Stomach (tissue), 9 donors: ENCODE results near the gene LRRC8C. TPM values are rescaled to one million over a fixed set of nuclear protein-coding genes. Genes with fewer than 3 reads are reported as not detected.
A peak's percentile ranks its signal among the peaks of the same experiment; 100 is the strongest.

Experiments used
- DNase-seq, 2 donors: peaks; one replicate each; pipeline versions ENCODE4 v3.0.0 to v3.0.0-alpha.2; 2013 to 2019
- H3K27ac ChIP-seq, 5 donors: fragments of 200-600 bp in 4 of 5; sonication (generic) in 4 of 5; one replicate each; pipeline ENCODE4 v1.5.1; 2013 to 2019; ENCODE audit warnings: mild to moderate bottlenecking in 1 of 5, moderate library complexity in 1 of 5
- H3K27me3 ChIP-seq, 3 donors: fragments of 200-600 bp; sonication (generic); one replicate each; pipeline ENCODE4 v1.5.1; 2017 to 2019; ENCODE audit warnings: mixed run types in 1 of 3
- H3K36me3 ChIP-seq, 4 donors: fragments of 200-600 bp; sonication (generic); 1 replicate in 3 of 4; 2 replicates in 1 of 4; pipeline ENCODE4 v1.5.1; 2016 to 2019
- H3K4me1 ChIP-seq, 4 donors: fragments of 200-600 bp; sonication (generic); one replicate each; pipeline ENCODE4 v1.5.1; 2016 to 2019
- H3K4me3 ChIP-seq, 4 donors: fragments of 200-600 bp; sonication (generic) in 3 of 4; one replicate each; pipeline ENCODE4 v1.5.1; 2016 to 2019; ENCODE audit warnings: mild to moderate bottlenecking in 1 of 4
- H3K9me3 ChIP-seq, 4 donors: fragments of 200-600 bp; sonication (generic); one replicate each; pipeline ENCODE4 v1.5.1; 2016 to 2019
- EP300 ChIP-seq: sonication (generic); formaldehyde crosslinking; IDR thresholded peaks from one replicate; pipeline ENCODE4 v1.6.1; 2017; ENCODE audit warnings: antibody characterized with exemption
- POLR2A ChIP-seq, 4 donors: fragments of 450-650 bp; IDR thresholded peaks; one replicate each; pipeline ENCODE4 v1.6.1; 2016; ENCODE audit warnings: antibody characterized with exemption in 4 of 4, control low read depth in 2 of 4, mild to moderate bottlenecking in 1 of 4, moderate library complexity in 1 of 4
- POLR2AphosphoS5 ChIP-seq, 3 donors: sonication (generic); formaldehyde crosslinking; IDR thresholded peaks; one replicate each; pipeline ENCODE4 v1.6.1; 2016; ENCODE audit warnings: antibody characterized with exemption in 3 of 3
- WGBS, 5 donors: extraction: QIAGEN DNeasy Blood & Tissue Kit in 3 of 5; methylation state at CpG; one replicate each; pipeline versions ENCODE4 v1.1.5 to v1.1.7; 2013 to 2018; 5-methylcytosine and 5-hydroxymethylcytosine counted together
- intact Hi-C: fragments of 100-400 bp; cut with DNase I; formaldehyde crosslinking; loops from one replicate; pipeline ENCODE4 v1.15.1; 2023; ENCODE audit warnings: low total_unique reads
- polyA plus RNA-seq, 3 donors: library from polyadenylated mRNA; stranded (reverse); fragments of 200-250 nt; gene quantifications; one replicate each; pipeline ENCODE4 v1.2.3, GENCODE V29; 2013
- total RNA-seq, 5 donors: library from RNA; depleted of rRNA; stranded (reverse); fragments of >200 nt; gene quantifications; one replicate each; pipeline versions ENCODE4 v1.1.0 to v1.2.3, GENCODE V29; 2014 to 2016
- TF ChIP-seq, protein P1 (sequence below), 7 experiments: fragments of 450-650 bp in 4 of 7; fragments of 200-600 bp in 3 of 7; sonication (generic) in 3 of 7; IDR thresholded peaks; one replicate each; pipeline ENCODE4 v1.5.1; 2016 to 2019; ENCODE audit warnings: antibody characterized with exemption in 7 of 7, control low read depth in 2 of 7, mild to moderate bottlenecking in 1 of 7
- donor health status: healthy with polysubstance abuse.
- donor health status: Bipolar disorder and iron deficiency.
- donor health status: healthy.

LRRC8C gene
- total and polyA plus RNA-seq, 8 donors: 0.45 to 14.8 (median 1.4) TPM

DNA sequence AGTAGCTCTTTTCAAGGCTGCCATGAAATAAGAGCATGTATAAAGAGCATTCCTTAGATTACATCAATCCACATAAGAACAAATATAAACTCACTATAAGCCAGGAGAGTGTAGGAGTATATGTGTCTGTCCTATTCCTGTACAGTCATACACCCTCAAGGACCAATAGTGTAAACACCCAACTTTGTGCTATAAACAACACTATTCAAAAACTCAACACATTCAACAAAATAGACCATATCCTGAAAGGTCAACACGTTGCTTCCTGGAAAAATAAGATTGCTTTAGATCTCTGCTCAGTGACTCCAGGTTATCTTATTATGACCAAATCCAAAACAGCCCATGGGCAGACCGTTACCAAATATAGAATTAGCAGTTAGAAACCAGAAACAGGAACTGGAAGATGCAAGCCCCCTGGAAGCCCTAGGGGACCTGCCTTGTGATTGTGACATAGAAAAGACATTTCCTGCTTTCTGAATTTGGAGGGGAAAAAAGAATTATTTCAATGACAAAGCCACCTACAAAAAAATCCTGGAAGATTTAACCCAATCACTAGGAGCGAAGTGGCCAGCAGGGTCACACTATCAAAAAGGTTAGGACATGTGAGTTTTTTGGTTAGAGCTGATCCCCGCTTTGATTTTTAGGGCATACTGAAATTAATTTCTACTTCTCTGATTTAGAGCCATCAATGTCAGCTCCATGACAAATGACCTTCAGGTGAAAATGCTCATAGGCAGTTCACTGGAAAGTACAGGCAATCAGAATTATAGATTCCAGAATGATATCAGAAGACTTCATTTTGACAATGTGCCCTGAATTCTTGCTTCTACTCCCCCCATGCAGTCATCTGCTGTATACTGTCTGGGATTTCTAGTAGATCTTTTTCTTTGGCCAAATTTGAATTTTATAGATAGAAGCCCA, 59.9 kb downstream of the LRRC8C start:
- 37 to 52% (median 46%) methylated on average over 4 of the region's 4 CpGs for WGBS, 5 donors
- DNase-seq: peak in 1 of 2 donors; percentile 54
- intact Hi-C loops: no loop called here
- H3K36me3 ChIP-seq: peaks cover 0 to 10% (median 8%) of the 10 kb centered on the region in 4 donors
- peak overlapping the region in 3 of 5 donors; percentile 33 to 50 (median 37) for H3K27ac ChIP-seq
- peaks cover 0 to 28% (median 8%) of the 10 kb centered on the region in 4 donors for H3K4me1 ChIP-seq
- H3K27me3 ChIP-seq: no peaks in the 10 kb centered on the region
- H3K4me3 ChIP-seq: no peak overlapping the region
- TF ChIP-seq, protein P1, sequence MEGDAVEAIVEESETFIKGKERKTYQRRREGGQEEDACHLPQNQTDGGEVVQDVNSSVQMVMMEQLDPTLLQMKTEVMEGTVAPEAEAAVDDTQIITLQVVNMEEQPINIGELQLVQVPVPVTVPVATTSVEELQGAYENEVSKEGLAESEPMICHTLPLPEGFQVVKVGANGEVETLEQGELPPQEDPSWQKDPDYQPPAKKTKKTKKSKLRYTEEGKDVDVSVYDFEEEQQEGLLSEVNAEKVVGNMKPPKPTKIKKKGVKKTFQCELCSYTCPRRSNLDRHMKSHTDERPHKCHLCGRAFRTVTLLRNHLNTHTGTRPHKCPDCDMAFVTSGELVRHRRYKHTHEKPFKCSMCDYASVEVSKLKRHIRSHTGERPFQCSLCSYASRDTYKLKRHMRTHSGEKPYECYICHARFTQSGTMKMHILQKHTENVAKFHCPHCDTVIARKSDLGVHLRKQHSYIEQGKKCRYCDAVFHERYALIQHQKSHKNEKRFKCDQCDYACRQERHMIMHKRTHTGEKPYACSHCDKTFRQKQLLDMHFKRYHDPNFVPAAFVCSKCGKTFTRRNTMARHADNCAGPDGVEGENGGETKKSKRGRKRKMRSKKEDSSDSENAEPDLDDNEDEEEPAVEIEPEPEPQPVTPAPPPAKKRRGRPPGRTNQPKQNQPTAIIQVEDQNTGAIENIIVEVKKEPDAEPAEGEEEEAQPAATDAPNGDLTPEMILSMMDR (IDR thresholded peaks at IDR 0.05): no peak
- TF ChIP-seq EP300 (no peak), POLR2A (IDR thresholded peaks at IDR 0.05) (no peak), POLR2AphosphoS5 (IDR thresholded peaks at IDR 0.05) (no peak)
- no peaks in the 10 kb centered on the region for H3K9me3 ChIP-seq

DNA sequence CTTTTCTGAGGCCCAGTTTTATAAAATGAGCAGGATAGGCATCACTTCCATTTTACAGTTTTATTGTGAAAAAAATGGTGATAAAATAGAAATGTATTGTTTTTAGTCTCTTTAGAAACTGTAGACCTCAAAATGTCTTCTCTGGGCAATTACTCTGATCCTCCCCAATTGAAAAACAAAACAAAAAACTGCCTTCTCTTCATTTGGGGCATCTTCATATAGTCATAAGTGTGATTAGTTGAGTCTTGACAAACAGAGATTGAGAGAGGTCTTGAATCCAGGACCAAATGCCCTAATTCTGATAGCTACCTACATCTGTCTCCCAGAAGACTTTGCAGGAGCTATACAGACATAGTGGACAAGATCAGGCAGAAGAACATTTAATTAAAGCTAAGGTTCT, 62.9 kb downstream of the LRRC8C start:
- Histone ChIP-seq H3K4me3 (no peak overlapping the region), H3K27ac (no peak overlapping the region), H3K9me3 (no peaks in the 10 kb centered on the region), H3K36me3 (no peaks in the 10 kb centered on the region), H3K4me1 (peaks cover 0 to 37% (median 10%) of the 10 kb centered on the region in 4 donors), H3K27me3 (no peaks in the 10 kb centered on the region)
- no peak for DNase-seq
- TF ChIP-seq POLR2AphosphoS5 (IDR thresholded peaks at IDR 0.05) (no peak), POLR2A (IDR thresholded peaks at IDR 0.05) (no peak)
- intact Hi-C loops: no loop called here

DNA sequence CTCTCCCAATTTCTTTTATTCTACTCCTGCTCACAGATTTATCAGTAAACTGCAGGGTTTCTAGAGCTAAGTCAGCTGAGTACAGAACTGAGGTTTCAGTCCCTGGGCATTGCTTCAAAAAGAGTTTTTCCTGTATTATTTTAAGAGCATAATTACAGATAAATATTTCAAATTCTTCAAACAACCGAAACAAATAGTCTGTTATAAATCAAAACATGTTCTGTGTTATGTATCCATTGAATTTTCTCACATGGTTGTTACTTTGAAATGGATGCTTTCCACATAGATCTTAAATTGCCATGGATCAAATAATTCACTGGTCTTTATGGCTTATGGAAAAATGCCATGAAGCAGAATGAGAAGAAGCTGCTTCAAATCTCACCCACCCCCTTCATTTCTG, 64.5 kb downstream of the LRRC8C start:
- peak in 1 of 2 donors; percentile 16 for DNase-seq
- H3K27ac ChIP-seq: no peak overlapping the region
- H3K4me1 ChIP-seq: peaks cover 0 to 33% (median 8%) of the 10 kb centered on the region in 4 donors
- WGBS, 5 donors: 44 to 79% (median 69%) methylated on average over 1 of the region's 1 CpG
- intact Hi-C loops: no loop called here
- H3K4me3 ChIP-seq: no peak overlapping the region
- TF ChIP-seq POLR2AphosphoS5 (IDR thresholded peaks at IDR 0.05) (no peak), EP300 (no peak), POLR2A (IDR thresholded peaks at IDR 0.05) (no peak)
- TF ChIP-seq, protein P1 (IDR thresholded peaks at IDR 0.05): no peak
- no peaks in the 10 kb centered on the region for H3K9me3 ChIP-seq
- no peaks in the 10 kb centered on the region for H3K36me3 ChIP-seq
- no peaks in the 10 kb centered on the region for H3K27me3 ChIP-seq

DNA sequence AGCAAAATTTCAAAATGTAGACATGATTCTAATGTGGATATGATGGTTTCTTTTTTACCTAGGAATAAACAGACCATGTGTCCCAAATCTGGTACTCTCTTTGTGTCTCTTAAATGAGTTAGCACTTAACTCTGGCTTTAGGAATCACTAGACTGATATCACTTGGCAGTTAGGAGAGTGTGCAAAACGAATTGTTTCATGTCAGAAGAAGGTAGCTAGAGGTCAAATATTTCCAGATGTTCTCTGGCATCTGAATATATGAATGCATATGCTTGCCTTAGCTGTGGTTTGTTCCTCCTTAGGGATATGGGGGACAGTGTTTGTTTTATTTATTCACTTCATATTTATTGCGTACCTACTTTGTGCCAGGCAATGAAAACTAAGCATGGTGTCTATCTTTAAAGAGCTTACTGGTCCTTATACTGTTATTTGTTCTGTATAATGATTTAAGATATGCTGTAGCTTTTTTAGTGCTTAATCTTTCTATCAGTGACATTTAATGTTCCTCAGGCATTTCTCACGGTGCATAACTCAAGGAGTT, 65.2 kb downstream of the LRRC8C start:
- Histone ChIP-seq H3K9me3 (no peaks in the 10 kb centered on the region), H3K4me1 (peaks cover 0 to 27% (median 4%) of the 10 kb centered on the region in 4 donors), H3K27ac (no peak overlapping the region), H3K4me3 (no peak overlapping the region), H3K36me3 (no peaks in the 10 kb centered on the region), H3K27me3 (no peaks in the 10 kb centered on the region)
- TF ChIP-seq, protein P1 (IDR thresholded peaks at IDR 0.05): no peak
- TF ChIP-seq EP300: no peak
- TF ChIP-seq POLR2AphosphoS5 (IDR thresholded peaks at IDR 0.05): no peak
- TF ChIP-seq POLR2A (IDR thresholded peaks at IDR 0.05): no peak
- intact Hi-C loops: no loop called here
- peak in 1 of 2 donors; percentile 9 for DNase-seq
- 37 to 52% (median 47%) methylated on average over 3 of the region's 3 CpGs for WGBS, 5 donors
